Measurements from ENCODE around the gene SMURF2.
"Not testable (repeated sequence)": the region's sequence is repeated elsewhere in the genome, so short reads cannot be mapped to it uniquely, and the experiment has no call there.

DNA sequence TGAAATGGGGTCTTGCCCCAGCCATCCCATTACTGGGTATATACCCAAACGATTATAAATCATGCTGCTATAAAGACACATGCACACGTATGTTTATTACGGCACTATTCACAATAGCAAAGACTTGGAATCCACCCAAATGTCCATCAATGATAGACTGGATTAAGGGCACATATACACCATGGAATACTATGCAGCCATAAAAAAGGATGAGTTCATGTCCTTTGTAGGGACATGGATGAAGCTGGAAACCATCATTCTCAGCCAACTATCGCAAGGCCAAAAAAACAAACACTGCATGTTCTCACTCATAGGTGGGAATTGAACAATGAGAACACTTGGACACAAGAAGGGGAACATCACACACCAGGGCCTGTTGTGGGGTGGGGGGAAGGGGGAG is 85.1 kb downstream of the SMURF2 start:
- not testable (repeated sequence) for TF ChIP-seq CTCF, POLR2A (IDR thresholded peaks at IDR 0.05)
